ENCODE results near the gene UBE2L3.

- TF ChIP-seq CTCF (IDR thresholded peaks at IDR 0.05; ENCODE audit: low read length) (no peak), EZH2 (optimal IDR thresholded peaks at IDR 0.05; ENCODE audit: low read depth, low read length) (no peak), EZH2phosphoT487 (IDR thresholded peaks at IDR 0.05; ENCODE audit: low read length) (no peak)
Observed at GRCh38 chr22:21623648-21623970, 56.1 kb downstream of the UBE2L3 start.

All from MM.1S (cell line).